HG02870 (cell line): ENCODE results near the gene CTNNA3.
"Not testable (repeated sequence)": the region's sequence is repeated elsewhere in the genome, so short reads cannot be mapped to it uniquely, and the experiment has no call there.

ENCODE experiments used
- ATAC-seq: cut with Tn5 transposase; IDR thresholded peaks from one replicate; pipeline ENCODE4 v1.9.1; 2021; ENCODE audit warnings: mild to moderate bottlenecking, moderate library complexity; ENCODE audit not compliant: unreplicated experiment

Gene CTNNA3

DNA sequence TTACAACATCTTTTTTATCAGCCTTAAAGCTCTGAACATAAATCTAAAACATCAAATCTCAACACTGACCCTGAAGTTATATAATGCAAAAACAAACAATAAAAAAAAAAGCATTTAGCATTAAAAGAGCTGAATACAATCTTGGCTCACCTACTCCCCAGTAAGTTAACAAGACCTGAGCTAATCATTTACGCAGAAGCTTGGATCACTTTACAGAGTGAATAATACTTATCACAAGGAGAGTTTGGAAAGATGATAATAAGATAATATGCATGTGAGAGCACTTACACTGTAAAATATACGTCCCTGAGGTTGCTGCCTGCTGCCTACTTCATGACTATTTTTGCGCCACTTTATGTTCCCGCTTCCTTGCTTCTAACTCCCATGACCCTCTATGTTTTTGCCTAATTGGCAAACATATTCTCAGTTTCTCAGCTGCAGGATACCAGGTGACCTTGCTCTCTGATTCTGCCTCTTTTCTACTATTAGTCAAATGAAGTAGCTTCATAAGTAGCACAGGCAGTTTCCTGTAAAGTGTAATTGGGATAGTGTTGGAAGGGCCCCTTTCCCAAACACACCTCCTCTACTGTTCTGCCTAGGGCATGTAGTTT is 436.6 kb downstream of the CTNNA3 start:
- no peak for ATAC-seq

DNA sequence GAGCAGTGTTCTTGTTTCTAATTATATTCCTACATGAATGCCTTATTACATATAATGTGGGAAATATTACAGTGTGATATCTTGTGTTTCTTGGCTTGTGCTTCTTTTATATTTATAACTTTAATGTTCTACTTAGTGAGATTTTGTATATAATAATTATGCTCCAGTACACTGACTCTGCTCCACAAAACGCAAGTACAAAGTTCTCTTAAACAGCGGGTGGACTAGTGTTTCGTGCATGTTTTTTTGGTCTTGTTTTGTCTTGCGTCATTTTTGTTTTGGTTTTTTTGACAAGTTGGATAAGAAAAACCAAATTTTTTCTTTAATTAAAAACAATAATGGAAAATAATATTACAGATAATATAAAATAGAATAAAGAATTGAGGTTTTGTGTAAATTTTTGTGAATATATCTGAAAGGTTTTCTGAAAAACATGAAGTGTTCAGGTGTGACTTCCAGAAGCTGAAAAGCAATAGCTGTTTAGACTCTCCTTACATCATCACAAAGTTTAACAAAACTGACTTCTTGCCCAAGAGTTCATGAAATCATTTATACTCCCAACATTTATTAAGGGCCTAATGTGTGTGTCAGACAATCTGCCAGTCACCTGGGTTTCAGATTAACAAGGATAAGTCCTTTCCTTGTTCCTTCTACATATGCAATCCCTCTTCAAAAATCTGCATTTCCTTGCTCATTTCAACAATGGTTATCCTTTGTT is 438.4 kb downstream of the CTNNA3 start:
- ATAC-seq, result no peak

DNA sequence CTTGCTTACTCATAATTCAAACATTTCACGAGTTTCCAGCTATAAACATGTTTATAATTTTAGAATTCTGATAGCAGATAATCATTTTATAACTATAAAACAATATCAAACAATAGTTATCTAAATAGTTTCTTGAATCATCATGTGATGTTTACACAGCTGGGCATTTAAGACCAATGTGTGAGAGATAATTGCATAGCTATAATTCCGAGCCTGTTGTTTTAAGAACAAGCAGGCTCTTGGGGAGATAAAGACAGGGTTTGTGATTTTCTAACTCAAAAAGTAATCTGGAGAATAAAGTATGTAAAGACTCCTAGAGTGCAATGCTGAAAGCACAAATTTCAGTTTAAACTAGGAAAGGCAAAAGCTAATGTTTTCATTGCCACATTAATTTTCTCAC is 439.0 kb downstream of the CTNNA3 start:
- no peak for ATAC-seq

DNA sequence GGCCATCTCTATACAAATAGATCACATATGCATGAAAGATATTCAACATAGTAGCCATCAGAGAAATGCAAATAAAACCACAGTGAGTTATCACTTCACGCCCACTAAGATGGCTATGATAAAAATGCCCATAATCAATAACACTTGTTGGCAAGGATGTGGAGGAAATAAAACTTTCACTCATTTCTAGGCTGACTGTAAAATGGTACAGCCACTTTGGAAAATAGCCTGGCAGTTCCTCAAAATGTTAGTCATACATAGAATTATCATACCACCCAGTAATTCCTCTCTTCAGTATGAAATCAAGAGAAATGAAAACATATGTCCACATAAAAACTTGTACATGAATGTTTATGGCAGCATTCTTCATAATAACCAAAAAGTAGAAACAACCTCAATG is 445.3 kb downstream of the CTNNA3 start:
- no peak for ATAC-seq

DNA sequence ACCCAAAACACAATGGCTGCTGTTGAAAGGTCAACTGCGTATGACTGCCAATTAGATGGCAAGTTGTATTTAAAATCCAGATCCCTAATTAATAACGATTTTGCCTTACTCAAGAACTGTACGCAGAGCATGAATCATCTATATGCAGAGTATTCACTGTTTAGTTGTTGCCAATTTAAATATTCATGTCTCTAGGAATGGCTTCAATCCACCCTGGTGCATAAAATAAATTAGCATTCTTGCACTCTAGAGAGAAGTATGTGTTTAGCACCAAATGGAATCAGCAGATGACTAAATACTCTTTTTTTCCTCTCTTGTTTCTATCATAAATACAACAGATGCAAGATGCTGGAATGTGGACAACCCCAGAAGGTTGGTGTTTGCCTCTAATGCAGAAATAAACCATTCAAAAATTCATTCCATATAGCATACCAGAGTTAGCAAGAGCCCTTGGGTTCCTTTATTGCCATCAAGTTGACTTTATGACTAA is 449.9 kb downstream of the CTNNA3 start:
- ATAC-seq, result no peak

DNA sequence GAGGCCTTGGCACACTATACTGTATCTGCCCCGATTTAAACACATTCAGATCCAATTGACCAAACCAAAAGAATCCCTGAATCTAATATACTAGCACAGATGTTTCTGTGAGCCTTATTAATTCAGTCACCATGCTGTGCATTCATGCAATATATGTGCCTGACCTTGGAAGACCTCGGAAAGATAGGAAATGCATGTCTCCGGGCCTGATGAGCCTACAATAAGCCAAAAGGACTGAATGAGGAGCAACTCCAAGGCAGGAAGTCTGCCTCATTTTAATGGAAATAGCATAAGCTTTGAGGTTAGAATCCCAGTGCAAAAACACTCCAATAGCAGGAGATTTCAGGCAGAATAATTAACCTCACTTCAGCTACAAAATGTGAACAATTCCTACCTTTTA is 453.5 kb downstream of the CTNNA3 start:
- no peak for ATAC-seq

DNA sequence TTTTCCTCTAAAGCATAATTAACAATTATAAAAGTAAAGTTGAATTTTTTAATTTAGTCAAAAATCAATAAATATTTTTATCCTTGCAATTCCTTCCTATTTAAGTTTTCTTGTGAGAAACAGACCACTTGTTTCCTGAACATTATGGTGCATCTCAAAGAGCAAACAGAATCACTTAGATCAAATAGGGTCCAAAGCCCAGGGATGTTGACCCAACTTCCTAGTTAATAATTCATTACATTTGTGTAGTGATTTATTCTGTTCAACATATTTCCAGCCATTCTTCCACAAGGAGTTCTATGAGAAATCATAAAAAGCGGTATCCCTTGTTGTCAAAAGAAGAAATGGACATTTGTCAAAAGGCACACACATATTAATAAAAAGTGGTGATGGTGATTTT is 454.5 kb downstream of the CTNNA3 start:
- no peak for ATAC-seq

DNA sequence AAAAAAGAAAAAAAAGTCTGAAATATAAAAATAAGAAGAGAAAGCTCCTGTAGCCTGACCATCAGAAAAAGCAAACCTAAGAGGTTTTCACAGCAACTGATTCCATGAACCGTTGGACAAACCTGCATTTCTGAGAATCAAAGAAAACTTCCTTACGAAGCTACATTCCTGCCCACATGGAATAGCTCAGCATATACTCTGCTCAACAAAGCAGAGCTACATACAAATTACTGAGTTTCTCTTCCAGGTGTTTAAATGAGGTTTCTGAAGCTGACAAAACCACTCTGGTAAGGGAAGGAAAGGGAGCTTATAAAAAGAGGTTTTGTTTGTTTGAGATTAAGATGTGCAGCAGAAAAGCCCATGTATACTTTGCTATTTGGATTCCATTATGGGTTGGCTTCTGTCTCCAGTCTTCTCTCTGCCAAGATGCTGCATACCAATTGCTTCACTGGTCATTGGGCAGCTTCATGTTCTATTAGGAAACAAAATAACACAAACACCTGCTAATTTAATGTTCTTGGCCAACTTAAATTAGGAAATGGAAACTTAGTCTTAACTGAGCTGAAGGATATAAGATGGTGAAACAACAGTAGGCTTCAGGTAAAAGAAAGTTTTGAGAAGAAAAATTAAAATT is 456.0 kb downstream of the CTNNA3 start:
- no peak for ATAC-seq

DNA sequence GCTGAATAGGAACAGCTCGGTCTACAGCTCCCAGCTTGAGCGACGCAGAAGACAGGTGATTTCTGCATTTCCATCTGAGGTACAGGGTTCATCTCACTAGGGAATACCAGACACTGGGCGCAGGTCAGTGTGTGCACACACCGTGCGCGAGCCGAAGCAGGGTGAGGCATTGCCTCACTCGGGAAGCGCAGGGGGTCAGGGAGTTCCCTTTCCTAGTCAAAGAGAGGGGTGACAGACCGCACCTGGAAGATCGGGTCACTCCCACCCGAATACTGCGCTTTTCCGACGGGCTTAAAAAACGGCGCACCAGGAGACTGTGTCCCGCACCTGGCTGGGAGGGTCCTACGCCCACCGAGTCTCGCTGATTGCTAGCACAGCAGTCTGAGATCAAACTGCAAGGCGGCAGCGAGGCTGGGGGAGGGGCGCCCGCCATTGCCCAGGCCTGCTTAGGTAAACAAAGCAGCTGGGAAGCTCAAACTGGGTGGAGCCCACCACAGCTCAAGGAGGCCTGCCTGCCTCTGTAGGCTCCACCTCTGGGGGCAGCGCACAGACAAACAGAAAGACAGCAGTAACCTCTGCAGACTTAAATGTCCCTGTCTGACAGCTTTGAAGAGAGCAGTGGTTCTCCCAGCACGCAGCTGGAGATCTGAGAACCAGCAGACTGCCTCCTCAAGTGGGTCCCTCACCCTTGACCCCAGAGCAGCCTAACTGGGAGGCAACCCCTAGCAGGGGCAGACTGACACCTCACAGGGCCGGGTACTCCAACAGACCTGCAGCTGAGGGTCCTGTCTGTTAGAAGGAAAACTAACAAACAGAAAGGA is 465.1 kb downstream of the CTNNA3 start:
- not testable (repeated sequence) for ATAC-seq

DNA sequence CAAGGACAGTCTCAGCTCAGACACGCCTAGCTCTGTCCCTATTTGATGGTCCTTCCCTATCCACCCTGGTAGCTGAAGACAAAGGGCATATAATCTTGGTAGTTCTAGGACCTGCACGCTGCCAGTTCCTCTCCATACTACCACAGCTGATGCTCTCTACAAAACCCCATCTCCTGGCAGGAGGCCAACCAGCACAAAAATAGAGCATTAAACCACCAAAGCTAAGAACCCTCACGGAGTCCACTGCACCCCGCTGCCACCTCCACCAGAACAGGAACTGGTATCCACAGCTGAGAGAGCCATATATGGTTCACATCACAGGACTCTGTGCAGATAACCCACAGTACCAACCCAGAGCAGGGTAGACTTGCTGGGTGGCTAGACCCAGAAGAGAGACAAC is 470.8 kb downstream of the CTNNA3 start:
- no peak for ATAC-seq

DNA sequence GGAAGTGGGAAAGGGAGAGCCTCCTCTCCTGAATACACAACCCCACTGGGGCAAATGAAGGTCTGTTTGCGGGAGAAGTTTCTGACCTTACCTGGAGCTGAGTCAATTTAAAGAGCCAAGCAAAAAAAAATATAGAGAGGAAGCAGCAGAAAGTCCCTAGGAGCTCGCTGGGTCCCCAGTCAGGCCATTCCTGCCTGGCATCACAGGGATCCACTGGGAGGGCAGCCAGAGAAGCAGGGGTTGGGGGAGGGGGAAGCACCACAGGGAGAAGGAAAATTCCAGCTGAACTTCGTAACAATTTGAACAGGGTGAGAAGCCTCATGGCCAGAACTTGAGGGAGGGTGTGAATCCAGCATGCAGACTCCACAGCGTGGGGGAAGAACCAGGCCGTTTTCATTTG is 471.4 kb downstream of the CTNNA3 start:
- no peak for ATAC-seq

DNA sequence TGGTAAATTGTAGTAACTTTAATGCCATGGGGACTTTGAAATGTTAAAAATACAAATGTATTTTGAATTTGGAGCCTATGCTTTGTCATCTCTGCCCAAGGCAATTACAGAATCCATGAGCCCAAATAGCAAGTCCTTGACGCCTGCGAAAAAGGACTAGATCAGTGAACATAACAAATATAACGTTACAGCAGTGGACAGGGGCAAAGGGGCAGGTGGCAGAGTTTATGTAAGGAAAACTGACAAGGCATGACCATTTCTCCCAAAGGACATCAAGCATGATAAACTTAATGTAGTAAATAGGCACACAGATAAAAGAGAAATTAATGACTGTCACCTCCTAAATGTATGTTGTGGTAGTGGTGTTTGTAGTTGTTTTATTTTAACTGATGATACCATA is 473.1 kb downstream of the CTNNA3 start:
- no peak for ATAC-seq

DNA sequence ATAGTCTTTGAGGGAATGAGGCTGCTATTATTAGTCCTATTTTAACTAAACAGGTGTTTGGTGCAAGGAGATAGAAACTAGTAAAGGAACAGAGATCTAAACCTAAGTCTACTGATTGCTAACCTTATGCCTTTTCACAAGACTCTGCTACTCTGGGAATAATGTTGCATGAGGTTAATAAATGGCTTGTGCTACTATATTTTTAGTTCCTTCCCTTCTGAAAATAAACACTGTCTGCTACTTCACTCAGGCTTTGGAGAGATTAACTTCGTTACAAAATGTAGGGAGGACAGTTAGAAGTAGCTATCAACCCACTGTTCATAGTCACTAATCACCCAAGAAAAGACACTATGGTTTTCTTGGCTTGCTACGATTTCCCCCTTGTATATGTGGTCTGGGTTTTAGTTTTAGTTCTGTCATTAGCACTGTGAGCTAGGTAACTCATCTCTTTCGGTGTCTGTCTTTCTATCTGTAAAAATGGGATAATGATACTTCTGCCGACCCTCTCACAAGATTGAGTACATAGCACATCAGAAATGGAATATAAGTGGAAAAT is 474.0 kb downstream of the CTNNA3 start:
- no peak for ATAC-seq

DNA sequence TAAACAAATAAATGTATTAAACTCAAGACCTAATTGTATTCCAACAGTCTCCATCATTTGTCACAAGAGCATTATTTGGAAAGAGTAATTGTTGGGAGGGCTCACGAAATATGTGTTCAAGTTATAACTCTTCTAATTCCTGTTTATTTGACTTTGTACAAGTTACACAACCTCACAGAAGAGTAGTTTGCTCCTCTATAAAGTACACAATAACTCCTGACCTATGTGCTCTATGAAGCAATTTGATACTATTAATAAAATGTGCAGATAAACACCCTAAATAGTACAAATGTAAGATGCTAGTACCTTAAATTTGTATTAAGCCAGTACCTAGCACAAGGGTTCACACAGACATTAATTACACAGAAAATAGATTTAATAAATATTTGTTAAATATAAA is 484.3 kb downstream of the CTNNA3 start:
- no peak for ATAC-seq

DNA sequence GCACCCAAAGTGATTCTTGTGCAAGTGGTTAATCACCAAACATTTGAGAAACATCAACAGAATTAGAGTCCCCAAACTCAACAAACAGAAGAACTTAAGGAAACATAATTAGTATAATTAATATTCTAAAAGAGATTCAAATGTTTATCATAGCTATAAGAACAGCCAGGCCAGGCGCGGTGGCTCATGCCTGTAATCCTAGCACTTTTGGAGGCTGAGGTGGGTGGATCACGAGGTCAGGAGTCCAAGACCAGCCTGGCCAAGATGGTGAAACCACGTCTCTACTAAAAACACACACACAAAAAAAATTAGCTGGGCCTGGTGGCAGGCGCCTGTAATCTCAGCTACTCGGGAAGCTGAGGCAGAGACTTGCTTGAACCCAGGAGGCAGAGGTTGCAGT is 488.1 kb downstream of the CTNNA3 start:
- not testable (repeated sequence) for ATAC-seq

DNA sequence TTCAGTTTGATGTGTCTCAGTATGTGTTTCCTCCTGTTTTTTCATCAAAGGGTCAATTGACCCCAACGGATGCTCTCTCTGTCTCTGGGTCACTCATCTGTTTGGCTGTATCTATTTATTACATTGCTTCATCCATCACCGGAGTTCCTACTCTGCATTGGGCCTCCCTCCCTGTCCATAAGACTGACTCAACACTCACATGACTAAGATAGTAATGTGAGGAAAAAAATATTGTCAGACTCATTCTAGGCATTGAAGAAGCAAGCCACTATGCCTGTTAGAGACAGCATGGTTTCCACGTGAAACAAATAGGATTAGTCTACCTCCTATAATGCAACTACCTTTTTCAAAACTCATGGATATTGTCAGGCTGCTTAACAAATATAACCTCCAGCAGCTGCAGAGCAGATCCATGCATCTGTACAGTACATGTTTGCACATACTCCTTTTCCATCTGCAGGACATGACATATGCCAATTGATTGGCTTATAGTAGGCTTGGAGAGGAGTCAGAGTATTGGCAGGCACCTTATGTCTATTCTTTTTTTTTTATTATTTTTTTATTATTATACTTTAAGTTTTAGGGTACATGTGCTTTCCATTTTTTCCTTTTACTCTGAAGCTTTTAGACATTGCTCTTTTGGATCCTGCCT is 495.0 kb downstream of the CTNNA3 start:
- ATAC-seq, result no peak

DNA sequence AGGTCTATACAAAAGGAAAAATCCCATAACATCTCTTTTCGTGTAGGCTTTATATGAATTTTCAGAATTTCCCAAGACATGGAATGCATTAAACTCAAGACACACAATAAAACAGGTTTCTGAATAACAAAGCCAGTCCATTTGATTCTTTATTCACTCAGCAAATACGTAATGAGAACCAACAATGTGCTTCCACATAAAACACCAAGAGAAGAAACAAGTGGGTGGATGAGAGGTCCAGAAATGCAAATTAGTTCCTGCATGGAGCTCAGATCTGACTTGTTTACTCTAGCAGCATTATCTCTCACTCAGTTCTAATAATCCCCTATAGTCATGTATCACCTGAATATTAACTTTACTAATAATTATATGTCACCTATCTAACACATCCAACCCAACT is 520.6 kb downstream of the CTNNA3 start:
- ATAC-seq, result no peak

DNA sequence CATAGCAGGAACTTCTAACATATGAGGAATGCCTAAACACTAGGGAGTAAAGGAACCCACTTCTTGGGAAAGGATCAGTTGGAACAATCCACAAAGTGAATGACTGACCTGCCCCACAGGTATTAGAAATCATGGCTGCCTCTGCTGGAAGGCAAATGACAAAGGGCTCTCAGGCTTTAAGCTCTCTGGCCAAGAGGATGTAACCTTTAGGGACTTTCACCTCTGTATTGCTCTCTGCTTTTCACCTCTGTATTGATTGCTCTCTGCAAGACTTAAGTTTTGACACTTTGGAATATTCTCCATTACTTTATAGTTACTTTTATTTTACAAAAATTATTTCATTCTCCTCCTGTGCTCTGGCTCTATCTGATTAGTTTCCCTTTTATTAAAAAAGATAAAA is 522.2 kb downstream of the CTNNA3 start:
- ATAC-seq, result no peak

DNA sequence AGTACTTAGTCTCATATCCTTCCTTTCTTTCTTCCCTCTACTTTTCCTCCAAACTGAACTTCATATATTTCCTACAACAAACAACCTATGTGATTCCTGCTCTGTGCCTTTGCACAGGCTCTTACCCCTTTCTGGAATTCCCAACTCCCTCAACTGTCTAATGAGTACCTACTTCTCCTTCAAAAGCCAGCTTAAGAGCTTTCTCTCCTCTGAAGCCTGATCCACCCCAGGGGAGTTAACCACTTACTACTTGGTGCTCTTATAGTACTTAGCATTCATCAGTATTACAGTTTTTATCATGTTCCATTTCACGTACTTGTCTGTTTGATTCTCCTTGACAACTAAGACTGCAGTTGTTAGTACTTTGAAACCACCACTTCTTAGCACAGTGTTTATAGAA is 524.0 kb downstream of the CTNNA3 start:
- no peak for ATAC-seq

DNA sequence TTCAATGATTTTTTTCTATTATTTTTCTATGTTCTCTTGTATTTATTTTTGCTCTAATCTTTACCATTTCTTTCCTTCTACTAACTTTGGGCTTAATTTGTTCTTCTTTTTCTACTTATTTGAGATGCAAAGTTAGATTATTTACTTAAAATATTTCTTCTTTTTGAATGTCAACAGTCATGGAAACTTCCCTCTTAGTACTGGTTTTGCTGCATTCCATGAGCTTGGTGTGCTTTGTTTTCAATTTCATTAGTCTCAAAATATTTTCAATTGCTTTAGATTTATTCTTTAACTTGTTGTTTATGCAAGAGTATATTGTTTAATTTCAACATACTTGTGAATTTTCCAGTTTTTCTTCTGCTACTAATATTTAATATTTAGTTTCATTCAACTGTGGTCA is 539.8 kb downstream of the CTNNA3 start:
- ATAC-seq, result no peak

DNA sequence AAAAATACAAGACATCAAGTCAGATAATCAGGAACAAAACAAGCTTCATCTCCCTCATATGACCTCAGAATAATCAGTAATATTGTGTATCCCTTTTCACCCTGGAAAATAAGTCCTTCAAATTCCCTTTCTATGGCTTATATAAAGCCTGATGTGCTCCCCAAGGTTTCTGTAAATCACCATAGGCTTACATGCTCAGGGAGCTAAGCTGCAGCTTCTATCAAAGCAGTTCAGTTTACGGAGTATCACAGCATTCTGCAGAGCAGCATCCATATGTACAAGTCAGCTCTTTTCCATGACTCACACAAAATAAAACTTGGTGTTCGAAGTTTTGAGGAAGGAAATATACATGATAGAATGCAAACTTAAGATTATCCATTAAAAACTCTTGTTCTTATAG is 544.5 kb downstream of the CTNNA3 start:
- no peak for ATAC-seq
